Liver (tissue), 3 donors: Measurements from ENCODE around the gene KRTAP6-2.

Experiments
- EGR1 ChIP-seq, 2 donors: IDR thresholded peaks; 2 replicates each; pipeline ENCODE4 v1.6.1; 2016 to 2018; ENCODE audit warnings: antibody characterized with exemption in 2 of 2, low read depth in 2 of 2
- FOXA1 ChIP-seq: IDR thresholded peaks from 2 replicates; pipeline ENCODE4 v1.6.1; 2016; ENCODE audit warnings: antibody characterized with exemption
- HNF4G ChIP-seq: IDR thresholded peaks from 2 replicates; pipeline ENCODE4 v1.6.1; 2016; ENCODE audit warnings: antibody characterized with exemption
- JUND ChIP-seq, 2 donors: IDR thresholded peaks; 2 replicates each; pipeline ENCODE4 v1.6.1; 2016; ENCODE audit warnings: antibody characterized with exemption in 2 of 2
- NR2F2 ChIP-seq: IDR thresholded peaks from 2 replicates; pipeline ENCODE4 v1.6.1; 2016; ENCODE audit warnings: antibody characterized with exemption
- RAD21 ChIP-seq, 2 donors: IDR thresholded peaks; 2 replicates each; pipeline ENCODE4 v1.6.1; 2016; ENCODE audit warnings: antibody characterized with exemption in 2 of 2, mild to moderate bottlenecking in 2 of 2
- REST ChIP-seq: IDR thresholded peaks from 2 replicates; pipeline ENCODE4 v1.6.1; 2016; ENCODE audit warnings: antibody characterized with exemption, mild to moderate bottlenecking
- TAF1 ChIP-seq: conservative IDR thresholded peaks from 2 replicates; pipeline ENCODE4 v1.6.1; 2016; ENCODE audit warnings: antibody characterized with exemption, mild to moderate bottlenecking
- YY1 ChIP-seq: IDR thresholded peaks from 2 replicates; pipeline ENCODE4 v1.6.1; 2016; ENCODE audit warnings: antibody characterized with exemption, mild to moderate bottlenecking
- TF ChIP-seq, protein P1 (sequence below): fragments of 150-350 bp; IDR thresholded peaks from 2 replicates; pipeline ENCODE4 v1.5.1; 2017; ENCODE audit warnings: improper control_type of control experiment, low read depth, low read length; ENCODE audit not compliant: missing input control
- TF ChIP-seq, protein P2 (sequence below): IDR thresholded peaks from 2 replicates; pipeline ENCODE4 v1.6.1; 2016; ENCODE audit warnings: antibody characterized with exemption
- TF ChIP-seq, protein P3 (sequence below): IDR thresholded peaks from 2 replicates; pipeline ENCODE4 v1.6.1; 2016; ENCODE audit warnings: antibody characterized with exemption
- TF ChIP-seq, protein P4 (sequence below): IDR thresholded peaks from 2 replicates; pipeline ENCODE4 v1.6.1; 2016; ENCODE audit warnings: antibody characterized with exemption
- donor health status: healthy.
- donor health status: healthy.

DNA sequence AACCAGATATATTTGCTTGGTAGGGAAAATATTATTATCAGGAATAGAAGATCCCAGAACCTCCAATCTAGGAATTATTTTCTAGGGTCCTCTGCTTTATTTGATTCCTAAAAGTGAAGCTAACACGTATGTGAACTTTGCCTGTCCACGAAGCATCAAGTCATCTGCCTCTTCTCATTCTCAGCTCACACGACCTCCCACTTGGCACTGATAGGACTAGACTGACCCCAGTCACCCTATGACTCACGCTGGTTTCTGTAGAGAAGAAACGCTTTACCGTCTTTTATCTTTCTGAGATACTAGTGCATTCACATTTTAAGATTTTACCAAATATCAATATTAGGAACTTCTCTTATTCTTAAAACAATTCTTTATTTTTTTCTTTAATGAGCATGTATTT is 35.6 kb downstream of the KRTAP6-2 start:
- TF ChIP-seq YY1 (no peak), TAF1 (no peak), RAD21 (IDR thresholded peaks at IDR 0.05) (no peak), EGR1 (IDR thresholded peaks at IDR 0.05; ENCODE audit: low read depth in 2 of 2) (no peak), REST (no peak), NR2F2 (no peak), FOXA1 (no peak), HNF4G (no peak), JUND (IDR thresholded peaks at IDR 0.05) (no peak)
- TF ChIP-seq, protein P1, sequence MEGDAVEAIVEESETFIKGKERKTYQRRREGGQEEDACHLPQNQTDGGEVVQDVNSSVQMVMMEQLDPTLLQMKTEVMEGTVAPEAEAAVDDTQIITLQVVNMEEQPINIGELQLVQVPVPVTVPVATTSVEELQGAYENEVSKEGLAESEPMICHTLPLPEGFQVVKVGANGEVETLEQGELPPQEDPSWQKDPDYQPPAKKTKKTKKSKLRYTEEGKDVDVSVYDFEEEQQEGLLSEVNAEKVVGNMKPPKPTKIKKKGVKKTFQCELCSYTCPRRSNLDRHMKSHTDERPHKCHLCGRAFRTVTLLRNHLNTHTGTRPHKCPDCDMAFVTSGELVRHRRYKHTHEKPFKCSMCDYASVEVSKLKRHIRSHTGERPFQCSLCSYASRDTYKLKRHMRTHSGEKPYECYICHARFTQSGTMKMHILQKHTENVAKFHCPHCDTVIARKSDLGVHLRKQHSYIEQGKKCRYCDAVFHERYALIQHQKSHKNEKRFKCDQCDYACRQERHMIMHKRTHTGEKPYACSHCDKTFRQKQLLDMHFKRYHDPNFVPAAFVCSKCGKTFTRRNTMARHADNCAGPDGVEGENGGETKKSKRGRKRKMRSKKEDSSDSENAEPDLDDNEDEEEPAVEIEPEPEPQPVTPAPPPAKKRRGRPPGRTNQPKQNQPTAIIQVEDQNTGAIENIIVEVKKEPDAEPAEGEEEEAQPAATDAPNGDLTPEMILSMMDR, result no peak
- TF ChIP-seq, protein P2, sequence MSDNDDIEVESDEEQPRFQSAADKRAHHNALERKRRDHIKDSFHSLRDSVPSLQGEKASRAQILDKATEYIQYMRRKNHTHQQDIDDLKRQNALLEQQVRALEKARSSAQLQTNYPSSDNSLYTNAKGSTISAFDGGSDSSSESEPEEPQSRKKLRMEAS, result no peak
- TF ChIP-seq, protein P3, sequence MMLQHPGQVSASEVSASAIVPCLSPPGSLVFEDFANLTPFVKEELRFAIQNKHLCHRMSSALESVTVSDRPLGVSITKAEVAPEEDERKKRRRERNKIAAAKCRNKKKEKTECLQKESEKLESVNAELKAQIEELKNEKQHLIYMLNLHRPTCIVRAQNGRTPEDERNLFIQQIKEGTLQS, result no peak
- TF ChIP-seq, protein P4, sequence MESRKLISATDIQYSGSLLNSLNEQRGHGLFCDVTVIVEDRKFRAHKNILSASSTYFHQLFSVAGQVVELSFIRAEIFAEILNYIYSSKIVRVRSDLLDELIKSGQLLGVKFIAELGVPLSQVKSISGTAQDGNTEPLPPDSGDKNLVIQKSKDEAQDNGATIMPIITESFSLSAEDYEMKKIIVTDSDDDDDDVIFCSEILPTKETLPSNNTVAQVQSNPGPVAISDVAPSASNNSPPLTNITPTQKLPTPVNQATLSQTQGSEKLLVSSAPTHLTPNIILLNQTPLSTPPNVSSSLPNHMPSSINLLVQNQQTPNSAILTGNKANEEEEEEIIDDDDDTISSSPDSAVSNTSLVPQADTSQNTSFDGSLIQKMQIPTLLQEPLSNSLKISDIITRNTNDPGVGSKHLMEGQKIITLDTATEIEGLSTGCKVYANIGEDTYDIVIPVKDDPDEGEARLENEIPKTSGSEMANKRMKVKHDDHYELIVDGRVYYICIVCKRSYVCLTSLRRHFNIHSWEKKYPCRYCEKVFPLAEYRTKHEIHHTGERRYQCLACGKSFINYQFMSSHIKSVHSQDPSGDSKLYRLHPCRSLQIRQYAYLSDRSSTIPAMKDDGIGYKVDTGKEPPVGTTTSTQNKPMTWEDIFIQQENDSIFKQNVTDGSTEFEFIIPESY, result no peak
